GM12872 (cell line): ENCODE measurements around the gene PPP1R15A.

Experiments used
- TF ChIP-seq, protein P1 (sequence below): IDR thresholded peaks from 3 replicates; pipeline ENCODE4 v1.5.1; 2011; ENCODE audit warnings: low read depth, mild to moderate bottlenecking, low read length, moderate library complexity; ENCODE audit not compliant: insufficient read depth

PPP1R15A gene

GRCh38 chr19:48872884-48873475 lies 759 bp downstream of the PPP1R15A start:
- TF ChIP-seq, protein P1, sequence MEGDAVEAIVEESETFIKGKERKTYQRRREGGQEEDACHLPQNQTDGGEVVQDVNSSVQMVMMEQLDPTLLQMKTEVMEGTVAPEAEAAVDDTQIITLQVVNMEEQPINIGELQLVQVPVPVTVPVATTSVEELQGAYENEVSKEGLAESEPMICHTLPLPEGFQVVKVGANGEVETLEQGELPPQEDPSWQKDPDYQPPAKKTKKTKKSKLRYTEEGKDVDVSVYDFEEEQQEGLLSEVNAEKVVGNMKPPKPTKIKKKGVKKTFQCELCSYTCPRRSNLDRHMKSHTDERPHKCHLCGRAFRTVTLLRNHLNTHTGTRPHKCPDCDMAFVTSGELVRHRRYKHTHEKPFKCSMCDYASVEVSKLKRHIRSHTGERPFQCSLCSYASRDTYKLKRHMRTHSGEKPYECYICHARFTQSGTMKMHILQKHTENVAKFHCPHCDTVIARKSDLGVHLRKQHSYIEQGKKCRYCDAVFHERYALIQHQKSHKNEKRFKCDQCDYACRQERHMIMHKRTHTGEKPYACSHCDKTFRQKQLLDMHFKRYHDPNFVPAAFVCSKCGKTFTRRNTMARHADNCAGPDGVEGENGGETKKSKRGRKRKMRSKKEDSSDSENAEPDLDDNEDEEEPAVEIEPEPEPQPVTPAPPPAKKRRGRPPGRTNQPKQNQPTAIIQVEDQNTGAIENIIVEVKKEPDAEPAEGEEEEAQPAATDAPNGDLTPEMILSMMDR = no peak

- TF ChIP-seq, protein P1 = no peak
Measured at GRCh38 chr19:48873476-48874302, 1.5 kb downstream of the PPP1R15A start.

DNA sequence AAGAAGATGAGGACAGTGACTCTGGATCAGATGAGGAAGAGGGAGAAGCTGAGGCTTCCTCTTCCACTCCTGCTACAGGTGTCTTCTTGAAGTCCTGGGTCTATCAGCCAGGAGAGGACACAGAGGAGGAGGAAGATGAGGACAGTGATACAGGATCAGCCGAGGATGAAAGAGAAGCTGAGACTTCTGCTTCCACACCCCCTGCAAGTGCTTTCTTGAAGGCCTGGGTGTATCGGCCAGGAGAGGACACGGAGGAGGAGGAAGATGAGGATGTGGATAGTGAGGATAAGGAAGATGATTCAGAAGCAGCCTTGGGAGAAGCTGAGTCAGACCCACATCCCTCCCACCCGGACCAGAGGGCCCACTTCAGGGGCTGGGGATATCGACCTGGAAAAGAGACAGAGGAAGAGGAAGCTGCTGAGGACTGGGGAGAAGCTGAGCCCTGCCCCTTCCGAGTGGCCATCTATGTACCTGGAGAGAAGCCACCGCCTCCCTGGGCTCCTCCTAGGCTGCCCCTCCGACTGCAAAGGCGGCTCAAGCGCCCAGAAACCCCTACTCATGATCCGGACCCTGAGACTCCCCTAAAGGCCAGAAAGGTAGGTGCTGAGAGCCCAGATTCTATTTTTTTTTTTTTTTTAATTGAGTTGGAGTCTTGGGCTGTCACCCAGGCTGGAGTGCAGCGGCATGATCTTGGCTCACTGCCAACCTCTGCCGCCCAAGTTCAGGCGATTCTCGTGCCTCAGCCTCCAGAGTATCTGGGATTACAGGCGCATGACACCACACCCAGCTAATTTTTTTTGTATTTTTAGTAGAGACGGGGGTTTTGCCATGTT lies 2.3 kb downstream of the PPP1R15A start:
- TF ChIP-seq, protein P1 = no peak

- TF ChIP-seq, protein P1 = no peak
Measured at GRCh38 chr19:48877855-48878195, 5.6 kb downstream of the PPP1R15A start.

GRCh38 chr19:48878196-48879024 lies 6.2 kb downstream of the PPP1R15A start:
- TF ChIP-seq, protein P1 = no peak

- TF ChIP-seq, protein P1 = no peak
Measured at GRCh38 chr19:48879025-48879637, 6.9 kb downstream of the PPP1R15A start.
